Motor neuron (in vitro differentiated cells): ENCODE measurements around the gene CD70. TPM values are rescaled to one million over a fixed set of nuclear protein-coding genes. Genes with fewer than 3 reads are reported as not detected.
A peak's percentile ranks its signal among the peaks of the same experiment; 100 is the strongest.
"Not testable (repeated sequence)": the region's sequence is repeated elsewhere in the genome, so short reads cannot be mapped to it uniquely, and the experiment has no call there.

Experiments used
- ATAC-seq, 8 experiments: fragments of 200-7000 bp; cut with Tn5 transposase; replicated peaks in 6 of 8; 2 replicates each; pipeline ENCODE4 v1.8.0; 2021; ENCODE audit warnings: mild to moderate bottlenecking in 8 of 8, moderate library complexity in 8 of 8
- H3K27ac ChIP-seq, 2 donors: fragments of 250-450 bp; sonication (Bioruptor Pico); 2 replicates each; pipeline ENCODE4 v1.9.0; 2021; ENCODE audit warnings: antibody characterized with exemption in 2 of 2, mild to moderate bottlenecking in 2 of 2, moderate library complexity in 1 of 2
- H3K4me1 ChIP-seq, 2 donors: fragments of 250-450 bp; sonication (Bioruptor Pico); replicated peaks in 1 of 2; 2 replicates each; pipeline ENCODE4 v1.6.1; 2021; ENCODE audit warnings: antibody characterized with exemption in 2 of 2, mild to moderate bottlenecking in 2 of 2, moderate library complexity in 1 of 2
- H3K4me3 ChIP-seq, 5 donors: fragments of 250-450 bp; sonication (Bioruptor Pico); 2 replicates each; pipeline ENCODE4 v1.9.0; 2021; ENCODE audit warnings: antibody characterized with exemption in 5 of 5, mild to moderate bottlenecking in 5 of 5, moderate library complexity in 4 of 5
- whole genome bisulfite sequencing, 10 experiments: fragments of 450-650 bp; shearing (Covaris generic); methylation state at CpG; one replicate each; pipeline ENCODE4 v1.0.0; 2022; 5-methylcytosine and 5-hydroxymethylcytosine counted together
- in situ Hi-C, 9 experiments: fragments of 400-800 bp; cut with MboI; loops; one replicate each; pipeline ENCODE4 v1.15.0; 2021; ENCODE audit warnings: low sequenced_read_pairs in 9 of 9, low pct_unique_long_range_greater_than_20kb in 2 of 9; ENCODE audit not compliant: unreplicated experiment in 9 of 9
- total RNA-seq, 8 experiments: library from RNA; unstranded; fragments of 300-600 nt; gene quantifications; 2 replicates each; pipeline versions ENCODE4 v1.2.3 to v1.2.4, GENCODE V29; 2022

The CD70 gene, protein sequence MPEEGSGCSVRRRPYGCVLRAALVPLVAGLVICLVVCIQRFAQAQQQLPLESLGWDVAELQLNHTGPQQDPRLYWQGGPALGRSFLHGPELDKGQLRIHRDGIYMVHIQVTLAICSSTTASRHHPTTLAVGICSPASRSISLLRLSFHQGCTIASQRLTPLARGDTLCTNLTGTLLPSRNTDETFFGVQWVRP
- 100 to 1,000 TPM in 3 of 8 experiments, 10 to 100 TPM in 2, 1 to 10 TPM in 2, under 1 TPM in 1; 0.71 to 175 (median 11.5) TPM for total RNA-seq

- Histone ChIP-seq H3K4me3 (peak within 1 kb of the TSS in 4 of 5 donors; percentile 20 to 34 (median 27)), H3K27ac (no peak within 1 kb of the TSS), H3K4me1 (peaks cover 2 to 11% of the 10 kb centered on the region in 2 donors)
- peak; percentile 32 to 93 (median 86) for ATAC-seq
- in situ Hi-C loops: no loop called here
- WGBS, 10 experiments: 0 to 1% (median 0%) methylated on average over 6 to 19 of the region's 35 CpGs; no CpG with 5 or more reads in 7 of the 10 experiments
Measured at GRCh38 chr19:6590827-6591319, at the start of gene CD70. Gene CD70 (minus strand): TSS chr19:6591150. CDS start chr19:6591002, 148 bp downstream.

DNA sequence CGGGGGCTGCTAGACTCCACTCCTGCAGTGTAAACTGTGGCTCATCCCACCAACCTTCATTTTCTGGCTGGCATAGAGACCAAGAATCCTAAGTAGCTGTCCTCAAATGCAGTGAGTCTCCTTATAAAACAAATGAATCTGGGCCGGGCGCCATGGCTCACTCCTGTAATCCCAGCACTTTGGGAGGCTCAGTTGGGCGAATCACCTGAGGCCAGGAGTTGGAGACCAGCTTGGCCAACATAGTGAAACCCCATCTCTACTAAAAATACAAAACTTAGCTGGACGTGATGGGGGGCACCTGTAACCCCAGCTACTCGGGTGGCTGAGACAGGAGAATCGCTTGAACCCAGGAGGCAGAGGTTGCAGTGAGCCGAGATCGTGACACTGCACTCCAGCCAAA is 49.4 kb upstream of the CD70 start:
- H3K4me1 ChIP-seq, H3K27ac ChIP-seq, ATAC-seq, H3K4me3 ChIP-seq: not testable (repeated sequence)
- 0 to 84% (median 68%) methylated on average over 1 to 4 of the region's 9 CpGs; no CpG with 5 or more reads in 2 of the 10 experiments for WGBS, 10 experiments
- in situ Hi-C loops: loop anchor here in 3 of 9 experiments (25.0 kb wide), 1 partner anchor 222 kb away; no protein-coding TSS in a partner anchor

DNA sequence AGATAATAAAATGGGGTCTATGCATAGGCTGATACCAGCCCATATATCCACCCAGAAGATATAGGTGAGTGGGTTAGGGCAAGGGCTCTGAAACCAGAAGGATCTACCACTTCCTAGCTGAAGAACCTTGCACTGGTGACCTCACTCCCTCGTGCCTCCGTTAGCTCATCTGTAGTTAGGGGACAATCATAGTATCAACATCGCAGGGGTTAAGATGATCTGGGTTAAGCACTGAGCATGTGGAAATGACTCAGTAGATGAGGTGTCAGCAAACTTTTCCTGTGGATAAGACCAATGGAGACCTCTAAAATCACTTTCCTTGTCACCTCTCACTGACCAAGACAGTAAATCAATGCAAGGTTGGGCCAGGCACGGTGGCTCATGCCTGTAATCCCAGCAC is 48.5 kb upstream of the CD70 start:
- ATAC-seq: peak in 1 of 8 experiments; percentile 36
- Histone ChIP-seq H3K27ac (no peak overlapping the region), H3K4me3 (no peak overlapping the region), H3K4me1 (no peaks in the 10 kb centered on the region)
- in situ Hi-C loops: loop anchor here in 3 of 9 experiments (10.0 to 25.0 kb wide), 2 partner anchors 115 to 223 kb away; no protein-coding TSS in a partner anchor
- 20 to 92% (median 86%) methylated on average over 1 to 2 of the region's 4 CpGs; no CpG with 5 or more reads in 7 of the 10 experiments for WGBS, 10 experiments

- in situ Hi-C loops: loop anchor here in 3 of 9 experiments (10.0 to 25.0 kb wide), 2 partner anchors 109 to 229 kb away; no protein-coding TSS in a partner anchor
- not testable (repeated sequence) for ATAC-seq, H3K27ac ChIP-seq, H3K4me1 ChIP-seq, H3K4me3 ChIP-seq
- 57 to 90% (median 80%) methylated on average over 1 to 4 of the region's 4 CpGs; no CpG with 5 or more reads in 5 of the 10 experiments for WGBS, 10 experiments
Measured at GRCh38 chr19:6633456-6633813, 42.5 kb upstream of the CD70 start.

- WGBS, 10 experiments: 27 to 100% (median 53%) methylated on average over 2 to 14 of the region's 26 CpGs; no CpG with 5 or more reads in 1 of the 10 experiments
- in situ Hi-C loops: loop anchor here in 3 of 9 experiments (10.0 to 25.0 kb wide), 2 partner anchors 108 to 229 kb away; no protein-coding TSS in a partner anchor
- H3K4me3 ChIP-seq, H3K4me1 ChIP-seq, H3K27ac ChIP-seq: not testable (repeated sequence)
- peak in 5 of 8 experiments; percentile 16 to 75 (median 46) for ATAC-seq
Measured at GRCh38 chr19:6632747-6633455, 42.0 kb upstream of the CD70 start.

DNA sequence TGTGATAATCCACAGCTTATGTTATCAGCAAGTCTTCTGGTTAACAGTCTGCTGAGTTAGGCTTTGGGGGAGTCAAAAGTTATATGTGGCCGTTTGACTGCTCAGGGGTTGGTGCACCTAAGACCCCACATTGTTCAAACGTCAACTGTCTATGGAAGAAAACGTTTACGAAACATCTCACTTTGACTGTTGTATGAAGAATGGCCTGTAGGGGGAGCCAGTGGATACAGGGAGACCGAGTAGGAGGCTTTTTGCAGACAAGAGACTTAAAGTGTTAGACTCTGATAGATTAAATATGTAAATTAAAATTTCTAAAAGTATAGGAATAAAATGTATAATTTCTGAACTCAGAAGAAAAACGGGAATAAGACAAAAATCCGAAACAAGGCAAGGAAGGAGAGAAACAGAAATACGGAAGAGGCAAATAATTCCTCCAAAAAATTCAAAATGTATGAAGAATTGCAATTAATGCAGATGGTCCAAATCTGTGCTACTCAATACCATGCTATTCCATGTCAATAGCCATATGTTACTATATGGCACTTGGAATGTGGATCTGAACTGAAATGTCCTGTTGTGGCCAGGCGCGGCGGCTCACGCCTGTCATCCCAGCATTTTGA is 41.2 kb upstream of the CD70 start:
- in situ Hi-C loops: loop anchor here in 3 of 9 experiments (10.0 to 25.0 kb wide), 2 partner anchors 107 to 230 kb away; no protein-coding TSS in a partner anchor
- 13 to 62% (median 42%) methylated on average over 6 to 12 of the region's 12 CpGs; no CpG with 5 or more reads in 1 of the 10 experiments for WGBS, 10 experiments
- Histone ChIP-seq H3K4me1 (no peaks in the 10 kb centered on the region), H3K4me3 (no peak overlapping the region), H3K27ac (no peak overlapping the region)
- peak in 4 of 8 experiments; percentile 29 to 71 (median 59) for ATAC-seq

GRCh38 chr19:6626764-6627163 is 35.8 kb upstream of the CD70 start:
- Histone ChIP-seq H3K4me3 (no peak overlapping the region), H3K4me1 (no peaks in the 10 kb centered on the region), H3K27ac (no peak overlapping the region)
- no peak for ATAC-seq
- in situ Hi-C loops: loop anchor here in 3 of 9 experiments (25.0 kb wide), 1 partner anchor 236 kb away; no protein-coding TSS in a partner anchor

- 0 to 68% (median 20%) methylated on average over 1 to 2 of the region's 2 CpGs; no CpG with 5 or more reads in 1 of the 10 experiments for WGBS, 10 experiments
- ATAC-seq: no peak
- Histone ChIP-seq H3K4me3 (no peak overlapping the region), H3K4me1 (no peaks in the 10 kb centered on the region), H3K27ac (no peak overlapping the region)
- in situ Hi-C loops: loop anchor here in 1 of 9 experiments (10.0 kb wide), 1 partner anchor 93 kb away; no protein-coding TSS in a partner anchor
Measured at GRCh38 chr19:6617374-6617773, 26.4 kb upstream of the CD70 start.

DNA sequence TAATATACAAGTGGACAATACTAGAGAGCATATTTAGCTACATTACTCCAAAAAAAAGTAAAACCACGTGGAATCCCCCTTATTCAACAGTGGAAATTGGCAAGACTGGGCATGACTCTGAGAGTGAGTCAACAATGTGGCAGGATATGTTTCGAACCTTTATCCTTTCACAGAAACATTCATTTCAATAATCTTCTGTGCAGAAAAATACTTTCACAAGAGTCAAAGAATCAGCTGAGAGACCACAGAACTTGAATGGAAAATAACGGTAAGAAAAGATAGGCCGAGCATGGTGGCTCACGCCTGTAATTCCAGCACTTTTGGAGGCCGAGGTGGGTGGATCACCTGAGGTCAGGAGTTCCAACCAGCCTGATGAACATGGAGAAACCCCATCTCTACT is 25.1 kb upstream of the CD70 start:
- Histone ChIP-seq H3K4me1 (no peaks in the 10 kb centered on the region), H3K4me3 (no peak overlapping the region), H3K27ac (no peak overlapping the region)
- 25 to 80% (median 54%) methylated on average over 1 to 6 of the region's 6 CpGs; no CpG with 5 or more reads in 1 of the 10 experiments for WGBS, 10 experiments
- in situ Hi-C loops: loop anchor here in 1 of 9 experiments (10.0 kb wide), 1 partner anchor 91 kb away; no protein-coding TSS in a partner anchor
- ATAC-seq: no peak

- Histone ChIP-seq H3K4me1 (no peaks in the 10 kb centered on the region), H3K4me3 (no peak overlapping the region), H3K27ac (no peak overlapping the region)
- in situ Hi-C loops: loop anchor here in 1 of 9 experiments (10.0 kb wide), 1 partner anchor 89 kb away; no protein-coding TSS in a partner anchor
- ATAC-seq: peak in 2 of 8 experiments; percentile 48 to 67
- 0 to 100% (median 50%) methylated on average over 1 to 5 of the region's 6 CpGs; no CpG with 5 or more reads in 1 of the 10 experiments for WGBS, 10 experiments
Measured at GRCh38 chr19:6613711-6614110, 22.8 kb upstream of the CD70 start.

DNA sequence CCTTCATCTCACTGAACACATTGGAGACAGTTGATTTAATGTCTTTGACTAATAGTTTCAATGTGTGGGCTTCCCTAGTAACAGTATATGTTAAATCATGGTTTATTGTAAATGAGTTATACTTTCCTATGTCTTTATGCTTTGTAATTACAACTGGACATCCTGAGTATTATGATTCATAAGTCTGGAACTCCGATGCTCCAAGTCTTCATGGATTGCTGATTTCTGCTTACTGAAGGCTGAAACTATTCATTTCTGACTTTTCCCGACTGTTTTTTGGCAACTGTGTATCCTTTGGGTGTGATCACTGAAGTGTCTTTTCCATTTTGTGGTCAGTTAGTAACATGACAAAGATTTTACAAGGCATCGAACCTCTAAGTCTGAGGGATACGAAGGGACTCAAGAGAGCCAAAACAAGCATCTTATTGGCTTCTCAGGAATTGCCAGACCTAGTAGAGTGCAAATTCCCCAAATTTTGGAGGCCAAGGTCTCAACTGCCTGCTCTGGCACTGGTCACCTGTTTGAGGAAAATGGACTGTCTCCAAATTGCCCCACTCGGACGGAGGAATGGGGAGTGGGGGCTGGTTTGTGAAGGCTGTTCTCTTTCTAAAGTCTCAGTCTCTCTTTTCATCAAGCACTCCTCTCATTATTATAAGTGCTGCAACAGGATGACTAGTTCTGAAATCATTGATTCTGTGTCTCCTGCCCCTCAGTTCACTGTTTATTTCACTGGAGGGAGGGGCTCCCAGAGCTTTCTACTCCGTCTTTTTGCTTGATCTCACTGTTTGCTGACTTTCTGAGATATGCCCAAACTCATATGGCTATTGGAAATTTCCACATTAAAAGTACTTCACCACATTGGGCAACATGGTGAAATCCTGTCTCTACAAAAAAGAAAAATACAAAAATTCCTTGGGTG is 20.2 kb upstream of the CD70 start:
- H3K4me3 ChIP-seq: no peak overlapping the region
- 5 to 73% (median 48%) methylated on average over 2 to 6 of the region's 7 CpGs for WGBS, 10 experiments
- ATAC-seq: peak in 3 of 8 experiments; percentile 67 to 88 (median 83)
- in situ Hi-C loops: loop anchor here in 1 of 9 experiments (10.0 kb wide), 1 partner anchor 86 kb away; no protein-coding TSS in a partner anchor
- no peak overlapping the region for H3K27ac ChIP-seq
- H3K4me1 ChIP-seq: no peaks in the 10 kb centered on the region
